GM11168 (cell line): Measurements from ENCODE around the gene PEF1.

ENCODE experiments used
- in situ Hi-C: fragments of 300-500 bp; cut with MboI; formaldehyde crosslinking; loops from one replicate; pipeline ENCODE4 v1.12.0; 2022; ENCODE audit warnings: low sequenced_read_pairs; ENCODE audit not compliant: unreplicated experiment

PEF1 gene

DNA sequence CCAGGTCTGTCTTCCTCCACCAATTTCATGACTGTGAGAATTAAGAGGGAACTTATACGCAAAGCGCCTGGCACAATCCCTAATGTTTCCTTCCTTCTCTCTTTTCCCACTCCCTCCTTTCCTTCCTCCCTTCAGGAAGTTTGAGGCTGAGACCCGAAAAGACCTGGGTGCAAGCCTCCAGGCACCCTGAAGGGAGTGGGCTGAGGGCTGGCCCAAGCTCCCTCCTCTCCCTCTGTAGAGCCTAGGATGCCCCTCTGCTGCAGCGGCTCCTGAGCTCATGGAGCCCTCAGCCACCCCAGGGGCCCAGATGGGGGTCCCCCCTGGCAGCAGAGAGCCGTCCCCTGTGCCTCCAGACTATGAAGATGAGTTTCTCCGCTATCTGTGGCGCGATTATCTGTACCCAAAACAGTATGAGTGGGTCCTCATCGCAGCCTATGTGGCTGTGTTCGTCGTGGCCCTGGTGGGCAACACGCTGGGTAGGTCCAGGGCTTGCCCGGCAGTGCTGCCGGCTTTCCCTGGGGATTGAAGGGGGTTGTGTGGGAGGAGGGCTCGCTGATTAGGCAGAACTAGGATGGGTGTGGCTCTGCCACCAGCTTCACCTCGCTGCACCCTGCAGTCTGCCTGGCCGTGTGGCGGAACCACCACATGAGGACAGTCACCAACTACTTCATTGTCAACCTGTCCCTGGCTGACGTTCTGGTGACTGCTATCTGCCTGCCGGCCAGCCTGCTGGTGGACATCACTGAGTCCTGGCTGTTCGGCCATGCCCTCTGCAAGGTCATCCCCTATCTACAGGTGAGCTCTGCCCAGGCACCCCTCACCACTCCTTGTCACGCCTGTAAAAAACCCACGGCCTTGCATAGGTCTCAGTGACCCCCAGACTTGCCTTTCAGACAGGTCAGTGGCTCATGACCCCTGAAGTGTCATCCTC, 25.5 kb downstream of the PEF1 start:
- in situ Hi-C loops = no loop called here

DNA sequence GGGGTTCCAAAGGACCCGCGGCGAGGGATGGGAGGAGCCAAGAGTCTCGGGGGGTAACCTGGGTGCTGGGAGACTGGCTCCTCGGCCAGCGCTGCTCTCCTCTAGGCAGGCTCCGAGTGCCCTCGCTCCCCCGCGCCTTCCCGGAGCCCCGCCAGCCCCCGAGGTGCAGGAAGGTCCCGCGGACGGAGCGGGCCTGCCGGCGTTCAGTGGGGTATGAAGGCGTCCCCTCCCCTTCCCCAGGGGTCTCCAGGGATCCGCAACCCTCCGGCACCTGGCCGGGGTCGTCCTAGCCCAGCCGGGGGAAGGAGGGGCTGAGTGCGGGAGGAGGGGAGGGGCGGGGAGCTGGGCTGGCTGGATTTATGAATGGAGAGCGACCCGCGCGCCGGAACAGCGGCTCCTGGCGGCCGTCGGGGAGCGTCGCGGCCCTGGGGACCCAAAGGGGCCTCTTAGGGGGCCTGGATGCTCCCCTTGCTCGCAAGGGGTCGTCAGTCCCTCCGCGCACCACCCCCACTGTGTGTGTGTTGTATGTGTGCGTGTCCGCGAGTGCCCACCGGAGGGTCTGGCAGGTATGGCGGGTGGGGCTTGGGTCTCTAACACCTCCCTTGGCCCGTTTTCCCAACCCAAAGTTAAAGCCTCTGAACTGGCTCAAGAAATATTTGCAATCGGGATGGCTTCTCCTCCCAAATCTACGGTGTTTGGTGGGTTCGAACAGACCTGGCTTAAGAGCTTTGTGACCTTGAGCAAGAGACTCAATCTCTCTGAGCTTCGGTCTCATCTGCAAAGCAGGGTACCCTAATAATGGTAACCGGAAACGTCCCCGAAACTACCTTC, 26.5 kb downstream of the PEF1 start:
- in situ Hi-C loops = no loop called here

GRCh38 chr1:31617218-31617915, 27.3 kb downstream of the PEF1 start, which contains the start of gene HCRTR1:
HCRTR1 (plus strand) TSS chr1:31617689; CDS start chr1:31619193, 1,504 bp downstream.
- in situ Hi-C loops = no loop called here

DNA sequence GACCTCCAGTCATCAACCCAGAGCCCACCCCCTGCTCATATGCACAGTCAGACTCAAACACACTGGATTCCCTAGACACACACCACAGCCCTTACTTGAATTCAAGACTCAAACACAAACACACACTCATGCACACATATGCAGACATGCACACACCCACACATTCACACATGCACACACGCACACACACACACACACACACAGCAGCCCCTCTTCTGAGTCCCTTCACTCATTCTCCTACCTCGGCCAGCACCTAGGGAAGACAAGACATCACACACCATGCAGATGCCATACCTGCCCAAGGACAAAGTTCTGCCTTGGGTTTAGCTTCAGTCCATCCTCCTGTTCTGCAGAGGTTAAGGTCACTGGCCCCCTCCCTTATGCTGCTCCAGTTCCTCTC, 28.7 kb downstream of the PEF1 start:
- in situ Hi-C loops = no loop called here

DNA sequence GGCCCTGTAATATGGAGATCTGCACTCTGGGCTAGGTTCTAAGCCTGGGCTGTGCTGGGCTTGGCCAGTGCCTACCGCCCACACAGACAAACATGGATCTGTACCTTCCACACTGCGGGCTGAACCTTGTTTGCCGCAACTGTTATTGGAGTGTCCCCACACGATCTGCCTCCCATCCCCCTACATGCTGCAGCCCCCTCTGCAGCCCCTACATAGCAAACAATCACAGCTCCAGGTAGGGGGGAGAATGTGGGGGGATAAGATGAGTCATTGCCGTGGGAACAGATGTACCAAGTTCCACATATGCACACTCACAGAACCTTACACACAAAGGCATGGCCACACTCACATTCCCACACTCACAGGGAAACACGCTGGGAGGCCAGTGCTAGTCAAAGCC, 29.3 kb downstream of the PEF1 start:
- in situ Hi-C loops = no loop called here

DNA sequence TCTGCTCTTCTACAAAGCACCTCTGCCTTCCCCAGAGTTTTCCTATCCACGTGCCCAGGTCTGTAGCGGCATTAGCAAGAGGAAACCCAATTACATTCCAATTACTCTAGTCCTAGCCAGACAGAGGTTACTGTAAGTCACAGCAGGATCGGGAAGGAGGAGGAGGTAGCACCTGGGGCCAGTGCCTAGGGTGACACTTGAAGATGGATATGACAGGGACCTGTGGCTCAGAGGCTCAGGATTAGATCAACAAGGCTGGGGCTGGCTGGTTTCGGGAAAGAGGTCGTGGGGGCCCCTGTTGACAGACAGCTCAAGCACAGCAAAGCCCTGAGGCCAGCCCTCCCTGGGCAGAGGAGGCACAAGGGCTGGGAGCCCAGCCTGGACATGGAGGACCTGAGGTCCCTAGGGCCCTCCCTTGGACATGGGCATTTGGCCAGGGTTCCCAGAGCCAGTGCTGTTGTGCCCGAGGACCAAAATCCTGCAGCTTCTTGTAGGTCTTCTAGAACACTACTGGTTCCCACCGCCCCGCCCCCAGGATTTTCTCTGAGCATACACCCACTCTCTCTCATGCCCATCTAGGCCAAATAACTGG, 30.2 kb downstream of the PEF1 start:
- in situ Hi-C loops = no loop called here

GRCh38 chr1:31609514-31610118, 35.1 kb downstream of the PEF1 start:
- in situ Hi-C loops = no loop called here

- in situ Hi-C loops = no loop called here
Measured at GRCh38 chr1:31607360-31607759, 37.3 kb downstream of the PEF1 start.

DNA sequence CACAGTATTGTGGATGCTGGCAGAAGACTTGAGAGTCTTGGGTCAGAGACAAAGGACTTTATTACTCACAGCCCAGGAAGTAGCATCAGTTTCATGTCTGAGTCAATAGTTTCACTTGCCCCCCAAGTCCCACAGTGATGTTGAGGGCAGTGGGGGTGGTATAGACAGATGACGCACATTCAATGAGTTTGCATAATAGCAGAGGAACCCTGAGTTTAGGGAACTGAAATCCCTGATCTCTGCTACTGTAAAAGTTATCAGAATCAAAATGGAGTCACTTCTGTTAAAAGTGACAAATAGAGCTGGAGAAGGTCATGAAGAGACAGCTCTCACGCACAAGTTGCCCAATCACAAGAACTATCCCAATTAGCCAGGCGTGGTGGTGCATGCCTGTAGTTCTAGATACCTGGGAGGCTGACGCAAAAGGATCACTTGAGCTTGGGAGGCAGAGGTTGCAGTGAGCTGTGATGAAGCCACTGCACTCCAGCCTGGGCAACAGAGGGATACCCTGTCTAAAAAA, 38.7 kb downstream of the PEF1 start:
- in situ Hi-C loops = no loop called here

DNA sequence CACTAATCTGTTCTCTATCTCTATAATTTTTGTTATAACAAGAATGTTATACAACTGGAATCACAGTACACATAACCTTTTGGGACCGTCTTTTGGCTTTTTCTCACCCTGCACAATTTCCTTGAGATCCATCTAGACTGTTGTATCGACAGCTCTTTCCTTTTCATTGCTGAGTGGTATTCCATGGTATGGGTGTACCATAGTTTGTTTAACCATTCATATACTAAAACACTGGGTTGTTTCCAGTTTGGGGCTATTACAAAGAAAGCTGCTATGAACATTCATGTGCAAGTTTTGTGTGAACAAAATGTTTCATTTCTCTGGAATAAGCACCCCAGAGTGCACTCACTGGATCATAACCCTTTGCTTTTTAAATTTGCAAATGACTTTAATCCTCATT, 42.6 kb downstream of the PEF1 start:
- in situ Hi-C loops = no loop called here

GRCh38 chr1:31600641-31601040, 44.0 kb downstream of the PEF1 start:
- in situ Hi-C loops = no loop called here

DNA sequence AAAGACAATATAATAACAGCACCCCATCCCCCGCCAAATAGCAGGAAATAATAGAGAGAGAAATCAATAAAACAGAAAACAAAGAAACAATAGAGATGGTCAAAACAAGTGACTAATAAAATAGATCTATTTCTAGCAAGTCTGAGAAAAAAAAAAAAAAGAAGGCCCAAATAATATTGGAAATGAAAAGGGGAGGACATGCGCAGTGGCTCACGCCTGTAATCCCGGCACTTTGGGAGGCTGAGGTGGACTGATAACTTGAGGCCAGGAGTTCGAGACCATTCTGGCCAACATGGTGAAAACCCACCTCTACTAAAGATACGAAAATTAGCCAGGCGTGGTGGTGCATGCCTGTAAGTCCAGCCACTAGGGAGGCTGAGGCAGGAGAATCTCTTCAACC, 45.7 kb downstream of the PEF1 start:
- in situ Hi-C loops = no loop called here

DNA sequence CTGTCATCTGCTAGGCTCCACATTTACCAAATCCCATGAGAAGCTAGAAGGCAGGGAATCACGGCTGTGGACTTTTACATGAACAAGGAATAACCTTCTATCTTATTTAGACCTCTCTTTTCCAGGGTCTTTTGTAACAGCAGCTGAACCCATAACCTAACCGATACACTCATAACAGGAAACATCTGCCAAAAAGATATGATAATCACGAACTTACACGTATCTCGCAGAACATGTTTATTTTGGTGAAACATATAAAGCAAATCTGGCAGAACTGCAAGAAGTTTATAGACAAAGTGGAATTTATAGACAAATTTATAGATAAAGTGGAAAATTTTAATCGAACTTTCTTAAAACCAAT, 48.0 kb downstream of the PEF1 start:
- in situ Hi-C loops = no loop called here

DNA sequence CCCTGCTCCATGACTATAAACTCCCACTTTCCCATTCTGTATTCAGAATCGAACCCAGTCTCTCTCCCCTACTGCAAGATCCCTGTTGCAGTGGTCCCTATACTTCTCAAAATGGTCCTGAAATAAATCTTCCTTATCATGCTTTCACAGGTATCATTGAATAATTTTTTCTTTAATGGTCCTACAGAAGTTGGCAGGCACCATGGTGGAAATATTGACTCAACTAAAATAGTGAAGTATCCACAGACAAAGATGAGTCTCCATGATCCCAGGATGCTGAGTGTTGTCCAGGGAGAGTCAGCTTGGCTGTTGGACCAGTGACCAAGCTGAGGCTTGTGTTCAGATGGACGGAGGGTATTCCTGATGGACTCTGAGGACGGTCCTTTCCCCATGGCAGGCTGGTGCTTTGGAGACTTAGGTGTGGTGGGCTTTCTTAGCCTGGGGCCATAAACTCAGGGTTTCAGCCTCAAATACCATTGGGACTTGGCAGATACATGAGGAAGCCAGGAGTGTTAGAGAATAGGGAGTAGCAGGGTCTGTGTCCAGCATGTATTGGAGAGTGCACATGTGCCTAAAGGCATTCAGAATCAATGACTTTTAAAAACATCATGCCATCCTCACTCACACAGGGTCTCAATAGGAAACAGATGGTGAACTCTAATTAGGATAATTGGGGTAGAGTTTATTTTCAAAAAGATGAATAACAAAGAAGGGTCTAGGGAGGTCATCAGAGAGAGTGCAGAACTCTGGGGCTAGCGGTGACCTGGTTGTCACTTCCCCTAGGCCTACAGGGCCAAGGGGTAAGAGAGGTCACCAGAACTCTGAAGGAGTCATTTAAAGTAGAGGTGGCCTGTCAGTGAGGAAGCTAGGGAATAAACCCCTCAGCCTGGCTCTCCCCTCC, 48.6 kb downstream of the PEF1 start:
- in situ Hi-C loops = no loop called here

- in situ Hi-C loops = no loop called here
Measured at GRCh38 chr1:31593770-31594632, 50.7 kb downstream of the PEF1 start.

GRCh38 chr1:31593136-31593665, 51.5 kb downstream of the PEF1 start:
- in situ Hi-C loops = no loop called here

GRCh38 chr1:31592132-31592531, 52.5 kb downstream of the PEF1 start:
- in situ Hi-C loops = no loop called here
